OCI-LY1 (cell line): ENCODE data around the gene PTPRR.

ENCODE experiments used
- H2AFZ ChIP-seq: fragments of 200-600 bp; sonication (generic), shearing (Covaris generic); 2 replicates; pipeline ENCODE4 v1.6.0; 2014; ENCODE audit warnings: antibody characterized with exemption, mild to moderate bottlenecking, low read length
- H3F3A ChIP-seq: fragments of 200-600 bp; sonication (generic), shearing (Covaris generic); 2 replicates; pipeline ENCODE4 v1.6.0; 2014; ENCODE audit warnings: mild to moderate bottlenecking, antibody characterized with exemption, low read length, moderate library complexity; ENCODE audit not compliant: insufficient read depth
- H3K27ac ChIP-seq: fragments of 200-600 bp; sonication (generic); 2 replicates; pipeline ENCODE4 v1.5.1; 2014; ENCODE audit warnings: low read length, mixed run types, mild to moderate bottlenecking, low read depth; ENCODE audit not compliant: poor library complexity, severe bottlenecking
- H3K27me3 ChIP-seq: fragments of 200-600 bp; sonication (generic); 2 replicates; pipeline ENCODE4 v1.6.0; 2014; ENCODE audit warnings: antibody characterized with exemption, mild to moderate bottlenecking, low read length, moderate library complexity; ENCODE audit not compliant: insufficient read depth
- H3K36me3 ChIP-seq: fragments of 200-600 bp; sonication (generic); 2 replicates; pipeline ENCODE4 v1.6.1; 2014; ENCODE audit warnings: mild to moderate bottlenecking, antibody characterized with exemption, low read length, moderate library complexity, mixed read lengths; ENCODE audit not compliant: insufficient read depth
- H3K4me1 ChIP-seq: fragments of 200-600 bp; sonication (generic); 2 replicates; pipeline ENCODE4 v1.5.1; 2014; ENCODE audit warnings: mild to moderate bottlenecking, low read length, moderate library complexity; ENCODE audit not compliant: insufficient read depth, severe bottlenecking
- H3K4me2 ChIP-seq: fragments of 200-600 bp; sonication (generic), shearing (Covaris generic); 2 replicates; pipeline ENCODE4 v1.6.1; 2014; ENCODE audit warnings: low read length
- H3K4me3 ChIP-seq: fragments of 200-600 bp; sonication (generic); 2 replicates; pipeline ENCODE4 v1.5.1; 2014; ENCODE audit warnings: low read length, low read depth, mild to moderate bottlenecking, mixed read lengths; ENCODE audit not compliant: poor library complexity, severe bottlenecking
- H3K79me2 ChIP-seq: fragments of 200-600 bp; shearing (Covaris generic); 2 replicates; pipeline ENCODE4 v1.6.1; 2016; ENCODE audit warnings: mixed run types, low read length, mixed read lengths; ENCODE audit not compliant: insufficient read depth
- H3K9ac ChIP-seq: fragments of 200-600 bp; sonication (generic), shearing (Covaris generic); 2 replicates; pipeline ENCODE4 v1.6.1; 2014; ENCODE audit warnings: mild to moderate bottlenecking, low read length, mixed read lengths
- H3K9me2 ChIP-seq: fragments of 200-600 bp; sonication (generic), shearing (Covaris generic); 2 replicates; pipeline ENCODE4 v1.6.1; 2014; ENCODE audit warnings: low read depth, mild to moderate bottlenecking, low read length, mixed read lengths
- H3K9me3 ChIP-seq: fragments of 200-600 bp; shearing (Covaris generic); 2 replicates; pipeline ENCODE4 v1.6.1; 2014; ENCODE audit warnings: low read length, mixed read lengths
- H4K20me1 ChIP-seq: fragments of 200-600 bp; sonication (generic), shearing (Covaris generic); 2 replicates; pipeline ENCODE4 v1.6.0; 2016; ENCODE audit warnings: mild to moderate bottlenecking, low read length; ENCODE audit not compliant: insufficient read depth
- CTCF ChIP-seq: fragments of 200-600 bp; sonication (generic), shearing (Covaris generic); IDR thresholded peaks from 2 replicates; pipeline ENCODE4 v1.5.1; 2017; ENCODE audit warnings: mild to moderate bottlenecking, antibody characterized with exemption, low read length, moderate library complexity, mixed read lengths
- EZH2 ChIP-seq: fragments of 200-600 bp; sonication (generic), shearing (Covaris generic); IDR thresholded peaks from 2 replicates; pipeline ENCODE4 v1.8.0; 2017; ENCODE audit warnings: borderline replicate concordance, mixed run types, mild to moderate bottlenecking, antibody characterized with exemption, low read length, moderate library complexity, mixed read lengths

The PTPRR gene

DNA sequence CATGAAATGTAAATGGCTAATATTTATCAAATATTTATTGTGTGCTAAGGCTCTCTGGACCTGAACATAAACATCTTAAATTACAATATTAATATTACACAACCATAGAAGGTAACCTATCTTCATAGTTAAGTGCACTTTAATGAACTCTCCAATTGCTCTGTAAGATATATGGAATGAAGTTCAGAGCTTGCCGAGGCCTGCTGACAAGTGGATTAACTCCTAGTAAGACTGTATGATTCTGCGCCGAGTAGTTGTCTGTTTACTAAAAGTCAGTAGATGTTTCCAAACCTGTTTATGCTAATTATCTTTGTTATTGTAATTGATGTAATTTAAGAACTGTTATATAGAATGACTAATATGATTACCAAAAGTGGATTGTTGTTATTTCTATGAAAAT is 77.2 kb downstream of the PTPRR start:
- no peaks in the 10 kb centered on the region for H3K4me1 ChIP-seq
- H3K4me2 ChIP-seq, result no peak overlapping the region
- H3K9ac ChIP-seq, result no peak overlapping the region
- H3K9me3 ChIP-seq, result no peaks in the 10 kb centered on the region
- no peak overlapping the region for H2AFZ ChIP-seq
- H3K36me3 ChIP-seq, result no peaks in the 10 kb centered on the region
- H3K79me2 ChIP-seq, result no peaks in the 10 kb centered on the region
- H3F3A ChIP-seq, result no peaks in the 10 kb centered on the region
- H4K20me1 ChIP-seq, result no peaks in the 10 kb centered on the region
- no peaks in the 10 kb centered on the region for H3K27me3 ChIP-seq
- TF ChIP-seq EZH2 (no peak), CTCF (no peak)
- H3K4me3 ChIP-seq, result no peak overlapping the region
- no peaks in the 10 kb centered on the region for H3K9me2 ChIP-seq
- no peak overlapping the region for H3K27ac ChIP-seq

GRCh38 chr12:70842942-70843341 is 77.6 kb downstream of the PTPRR start:
- no peaks in the 10 kb centered on the region for H3K79me2 ChIP-seq
- no peak overlapping the region for H3K9ac ChIP-seq
- TF ChIP-seq CTCF (no peak), EZH2 (no peak)
- H3F3A ChIP-seq, result no peaks in the 10 kb centered on the region
- H3K4me1 ChIP-seq, result no peaks in the 10 kb centered on the region
- no peaks in the 10 kb centered on the region for H3K36me3 ChIP-seq
- no peaks in the 10 kb centered on the region for H4K20me1 ChIP-seq
- H3K27me3 ChIP-seq, result no peaks in the 10 kb centered on the region
- no peak overlapping the region for H2AFZ ChIP-seq
- no peaks in the 10 kb centered on the region for H3K9me3 ChIP-seq
- H3K27ac ChIP-seq, result no peak overlapping the region
- H3K9me2 ChIP-seq, result no peaks in the 10 kb centered on the region
- no peak overlapping the region for H3K4me2 ChIP-seq
- H3K4me3 ChIP-seq, result no peak overlapping the region

GRCh38 chr12:70842136-70842535 is 78.4 kb downstream of the PTPRR start:
- no peak overlapping the region for H2AFZ ChIP-seq
- no peaks in the 10 kb centered on the region for H3K36me3 ChIP-seq
- no peaks in the 10 kb centered on the region for H3F3A ChIP-seq
- TF ChIP-seq CTCF (no peak), EZH2 (no peak)
- no peak overlapping the region for H3K4me3 ChIP-seq
- no peaks in the 10 kb centered on the region for H3K9me3 ChIP-seq
- H3K79me2 ChIP-seq, result no peaks in the 10 kb centered on the region
- no peak overlapping the region for H3K4me2 ChIP-seq
- no peaks in the 10 kb centered on the region for H3K4me1 ChIP-seq
- H3K27me3 ChIP-seq, result no peaks in the 10 kb centered on the region
- no peak overlapping the region for H3K27ac ChIP-seq
- H3K9ac ChIP-seq, result no peak overlapping the region
- no peaks in the 10 kb centered on the region for H4K20me1 ChIP-seq
- no peaks in the 10 kb centered on the region for H3K9me2 ChIP-seq
